ENCODE data around the gene SAFB2. TPM values are rescaled to one million over a fixed set of nuclear protein-coding genes. Genes with fewer than 3 reads are reported as not detected.

The SAFB2 gene
- total and polyA plus RNA-seq, 2 of the 13 experiments (the other 11 are each of a cell fraction or from before 2014, with no cell fraction given) = 11.2 to 31.5 TPM

- Histone ChIP-seq H3K9ac (ENCODE audit: insufficient read depth, low read depth, low read length) (no peak overlapping the region), H3K27ac (ENCODE audit: extremely low read length, insufficient read depth, low read length) (no peak overlapping the region), H3K9me3 (ENCODE audit: low read length) (no peaks in the 10 kb centered on the region), H3K4me2 (ENCODE audit: low read depth, low read length) (no peak overlapping the region), H3K36me3 (replicated peaks in 1 of 2; ENCODE audit: control insufficient read depth in 1 of 2, insufficient read depth in 2 of 2, low read length in 2 of 2) (peaks cover 31 to 72% of the 10 kb centered on the region in 2 experiments), H3K4me3 (replicated peaks in 1 of 3; ENCODE audit: insufficient read depth in 1 of 3, low read depth in 2 of 3, low read length in 3 of 3) (no peak overlapping the region), H3K79me2 (ENCODE audit: insufficient read depth, low read length) (peaks cover 75% of the 10 kb centered on the region), H3K27me3 (ENCODE audit: control insufficient read depth in 1 of 2, insufficient read depth in 2 of 2, low read length in 2 of 2) (no peaks in the 10 kb centered on the region), H3K4me1 (ENCODE audit: insufficient read depth, low read length) (peaks cover 23% of the 10 kb centered on the region), H2AFZ (ENCODE audit: low read length) (no peak overlapping the region), H4K20me1 (ENCODE audit: insufficient read depth, low read length) (peaks cover 56% of the 10 kb centered on the region)
- ATAC-seq (no peak), DNase-seq (ENCODE audit: low spot score) (no peak), FAIRE-seq (no peak)
- TF ChIP-seq ZNF451 (CRISPR knock-in tag; IDR thresholded peaks at IDR 0.05) = no peak
- no peak for TF ChIP-seq ZNF3 (CRISPR knock-in tag; IDR thresholded peaks at IDR 0.05)
- no peak for TF ChIP-seq TFAP4 (IDR thresholded peaks at IDR 0.05; ENCODE audit: borderline replicate concordance, low read depth)
- no peak for TF ChIP-seq ELF4 (CRISPR knock-in tag; IDR thresholded peaks at IDR 0.05; ENCODE audit: borderline replicate concordance)
- no peak for TF ChIP-seq ZSCAN5A (CRISPR knock-in tag; IDR thresholded peaks at IDR 0.05; ENCODE audit: borderline replicate concordance)
- TF ChIP-seq ZNF121 (CRISPR knock-in tag; IDR thresholded peaks at IDR 0.05) = no peak
- no peak for TF ChIP-seq ZSCAN30 (CRISPR knock-in tag; IDR thresholded peaks at IDR 0.05)
- TF ChIP-seq RBM39 (IDR thresholded peaks at IDR 0.05; ENCODE audit: low read depth, low read length, poor library complexity, severe bottlenecking) = no peak
- no peak for TF ChIP-seq NPAS2 (CRISPR knock-in tag; IDR thresholded peaks at IDR 0.05; ENCODE audit: borderline replicate concordance)
- no peak for TF ChIP-seq SRSF1 (optimal IDR thresholded peaks at IDR 0.05; ENCODE audit: low read depth, low read length)
- no peak for TF ChIP-seq TMF1 (CRISPR knock-in tag; IDR thresholded peaks at IDR 0.05; ENCODE audit: low read depth)
- TF ChIP-seq ZNF720 (CRISPR knock-in tag; IDR thresholded peaks at IDR 0.05) = no peak
- TF ChIP-seq ZNF460 (CRISPR knock-in tag; IDR thresholded peaks at IDR 0.05; ENCODE audit: borderline replicate concordance) = no peak
- TF ChIP-seq ZNF709 (CRISPR knock-in tag; IDR thresholded peaks at IDR 0.05) = no peak
- no peak for TF ChIP-seq DNMT1 (CRISPR knock-in tag; IDR thresholded peaks at IDR 0.05)
- TF ChIP-seq FOXP1 (IDR thresholded peaks at IDR 0.05) = no peak
- TF ChIP-seq FOXP1 (CRISPR knock-in tag; IDR thresholded peaks at IDR 0.05) = no peak
- no peak for TF ChIP-seq NFIC (IDR thresholded peaks at IDR 0.05; ENCODE audit: low read length)
- no peak for TF ChIP-seq CC2D1A (CRISPR knock-in tag; IDR thresholded peaks at IDR 0.05)
- no peak for TF ChIP-seq SMC3 (IDR thresholded peaks at IDR 0.05; ENCODE audit: low read length)
- TF ChIP-seq, protein P1, sequence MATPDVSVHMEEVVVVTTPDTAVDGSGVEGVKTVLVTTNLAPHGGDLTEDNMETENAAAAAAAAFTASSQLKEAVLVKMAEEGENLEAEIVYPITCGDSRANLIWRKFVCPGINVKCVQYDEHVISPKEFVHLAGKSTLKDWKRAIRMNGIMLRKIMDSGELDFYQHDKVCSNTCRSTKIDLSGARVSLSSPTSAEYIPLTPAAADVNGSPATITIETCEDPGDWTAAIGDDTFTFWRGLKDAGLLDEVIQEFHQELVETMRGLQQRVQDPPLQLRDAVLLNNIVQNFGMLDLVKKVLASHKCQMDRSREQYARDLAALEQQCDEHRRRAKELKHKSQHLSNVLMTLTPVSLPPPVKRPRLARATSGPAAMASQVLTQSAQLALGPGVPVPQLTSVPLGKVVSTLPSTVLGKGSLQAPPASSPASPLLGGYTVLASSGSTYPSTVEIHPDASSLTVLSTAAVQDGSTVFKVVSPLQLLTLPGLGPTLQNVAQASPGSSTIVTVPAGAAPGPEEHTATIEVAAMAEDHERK (CRISPR knock-in tag; IDR thresholded peaks at IDR 0.05; ENCODE audit: low read depth) = no peak
- intact Hi-C loops (cut with micrococcal nuclease; ENCODE audit: unreplicated experiment) (no loop called here), in situ Hi-C loops (cut with HindIII; ENCODE audit: extremely low pct_ligation_motif_present, low pct_unique_long_range_greater_than_20kb) (no loop called here)
- ChIA-PET POLR2A (interaction anchor here (2.5 kb wide), 1 partner anchor 18 kb away, joined by 13 read pairs; the partner anchor contains the start of genes SAFB and SAFB2), CTCF (ENCODE audit: low intra/inter-chr PET ratio, low total read pairs) (no interaction called here)
- 99% methylated on average over 4 of the region's 4 CpGs for WGBS (ENCODE audit: low lambda C conversion rate)
- BruUV-seq (replicated peaks) = no TSS peak
Observed at GRCh38 chr19:5641171-5641570, 18.6 kb upstream of the SAFB2 start.
